Stimulated activated naive CD8-positive, alpha-beta T cell treated with anti-CD3 and anti-CD28 coated beads, Interleukin-15, Interleukin-2, amounts not matched to agents 100 ng/mL and 50 ng/mL, for 24 hours (primary cell): ENCODE results near the gene KRT31.
"Not testable (repeated sequence)": the region's sequence is repeated elsewhere in the genome, so short reads cannot be mapped to it uniquely, and the experiment has no call there.

Experiments
- H3K27ac Mint-ChIP-seq: one replicate; pipeline ENCODE4 v1.8.0; 2021; ENCODE audit warnings: mild to moderate bottlenecking, mixed read lengths
- H3K27me3 Mint-ChIP-seq: one replicate; pipeline ENCODE4 v1.8.0; 2021; ENCODE audit warnings: mixed read lengths
- H3K36me3 Mint-ChIP-seq: one replicate; pipeline ENCODE4 v1.8.0; 2021; ENCODE audit warnings: low read depth, mixed read lengths
- H3K4me1 Mint-ChIP-seq: one replicate; pipeline ENCODE4 v1.8.0; 2021; ENCODE audit warnings: low read depth, mixed read lengths
- H3K4me3 Mint-ChIP-seq: one replicate; pipeline ENCODE4 v1.8.0; 2021; ENCODE audit warnings: mild to moderate bottlenecking, mixed read lengths
- H3K9me3 Mint-ChIP-seq: one replicate; pipeline ENCODE4 v1.8.0; 2021; ENCODE audit warnings: mixed read lengths

KRT31 gene

DNA sequence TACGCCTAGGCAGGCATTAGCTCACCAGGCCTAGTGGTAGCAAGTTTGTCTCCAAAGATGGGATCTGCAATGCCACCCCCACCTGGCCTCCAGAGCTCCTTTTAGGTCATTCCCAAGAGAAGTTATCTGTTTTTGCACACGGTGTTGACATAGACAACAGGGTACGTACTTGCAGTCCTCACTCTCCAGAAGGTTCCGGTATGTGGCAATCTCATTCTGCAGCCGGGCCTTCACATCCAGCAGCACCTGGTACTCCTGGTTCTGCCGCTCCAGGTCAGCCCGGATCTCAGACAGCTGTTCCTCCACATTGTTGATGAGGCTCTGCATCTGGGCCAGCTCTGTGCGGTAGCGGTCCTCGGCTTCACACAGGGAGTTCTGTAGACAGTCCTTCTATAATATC is 9.8 kb upstream of the KRT31 start:
- Mint-ChIP-seq H3K36me3 (no peaks in the 10 kb centered on the region), H3K9me3 (no peaks in the 10 kb centered on the region), H3K27me3 (no peaks in the 10 kb centered on the region), H3K4me3 (no peak overlapping the region), H3K27ac (no peak overlapping the region), H3K4me1 (peaks cover 34% of the 10 kb centered on the region)

DNA sequence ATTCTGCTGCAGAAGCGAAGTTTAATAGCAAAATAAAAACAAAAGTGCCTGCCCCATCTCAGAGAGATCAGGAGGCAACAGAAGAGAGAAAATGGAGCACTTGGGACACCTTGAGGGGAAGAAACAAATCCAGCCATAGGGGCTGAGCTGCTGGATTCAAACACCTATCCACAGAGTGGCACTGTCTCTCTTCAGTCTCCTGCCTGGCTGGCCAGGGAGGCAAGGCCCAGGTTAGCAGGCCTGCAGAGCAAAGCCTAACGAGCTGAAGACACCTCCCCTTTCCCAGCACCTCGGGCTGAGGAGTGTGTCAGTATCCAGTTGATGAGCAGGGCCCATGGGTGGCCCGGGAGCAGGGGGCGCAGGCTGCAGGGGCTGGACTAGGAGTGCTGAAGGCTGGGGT is 8.8 kb upstream of the KRT31 start:
- no peaks in the 10 kb centered on the region for H3K36me3 Mint-ChIP-seq
- no peak overlapping the region for H3K27ac Mint-ChIP-seq
- peaks cover 38% of the 10 kb centered on the region for H3K4me1 Mint-ChIP-seq
- no peaks in the 10 kb centered on the region for H3K9me3 Mint-ChIP-seq
- H3K27me3 Mint-ChIP-seq = peaks cover under 1% of the 10 kb centered on the region
- H3K4me3 Mint-ChIP-seq = no peak overlapping the region

DNA sequence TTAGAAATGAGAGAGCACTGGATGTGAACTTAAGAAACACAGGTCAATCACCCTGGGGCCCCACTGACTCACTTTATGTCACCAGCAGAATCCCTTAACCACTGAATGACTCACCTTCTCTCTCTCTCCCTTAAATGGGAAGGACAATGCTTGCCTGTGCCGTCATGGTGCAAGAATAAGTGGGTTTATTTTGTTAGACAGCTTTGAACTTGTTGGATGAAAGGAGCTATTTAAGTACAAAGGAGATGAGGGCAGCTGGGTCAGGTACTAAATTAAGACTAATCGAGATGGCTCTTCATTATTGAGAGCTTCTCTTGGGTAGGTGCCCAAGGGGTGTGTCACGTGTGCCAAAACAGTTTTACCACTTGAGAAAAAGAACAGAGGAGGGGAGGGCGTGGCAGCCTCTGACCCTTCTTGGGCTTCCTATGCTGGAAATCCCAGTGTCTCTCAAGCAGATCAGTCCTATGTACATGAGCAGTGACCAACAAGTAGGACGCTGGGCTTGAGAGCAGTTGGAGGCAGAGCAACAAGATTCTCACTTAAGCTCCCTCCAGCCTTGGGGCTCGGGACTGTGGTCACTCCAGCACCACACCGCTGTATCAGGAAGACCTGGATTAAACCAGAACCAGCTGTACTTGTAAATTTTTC is 6.7 kb upstream of the KRT31 start:
- peak overlapping the region; percentile 86 for H3K27ac Mint-ChIP-seq
- peak overlapping the region; percentile 46 for H3K4me3 Mint-ChIP-seq

DNA sequence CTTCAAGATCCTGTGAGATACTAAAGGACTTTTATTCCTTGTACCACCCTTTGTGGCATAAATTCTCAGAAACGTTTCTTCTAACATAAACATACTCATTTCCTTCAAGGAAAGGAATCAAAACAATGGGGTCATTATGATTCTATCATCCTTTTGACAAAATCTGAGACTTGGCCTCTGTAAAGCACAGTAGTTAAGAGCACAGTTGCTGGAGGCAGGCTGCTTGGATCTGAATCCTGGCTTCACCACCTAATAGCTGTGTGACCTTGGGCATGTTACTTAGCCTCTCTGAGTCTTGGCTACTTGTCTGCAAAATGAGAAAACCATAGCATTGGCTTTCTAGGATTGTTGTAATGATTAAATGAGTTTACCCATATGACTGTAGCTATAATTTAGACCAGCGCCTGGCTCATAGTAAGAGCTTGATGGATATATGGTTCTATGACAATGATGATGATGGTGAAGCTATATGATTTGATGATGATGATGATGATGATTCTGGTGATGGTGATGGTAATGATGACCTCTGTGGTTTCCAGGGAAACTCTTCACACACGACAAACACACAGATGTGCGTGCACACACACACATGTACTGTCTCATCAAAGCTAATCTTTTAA is 6.1 kb upstream of the KRT31 start:
- peaks cover 4% of the 10 kb centered on the region for H3K36me3 Mint-ChIP-seq
- H3K4me1 Mint-ChIP-seq = peaks cover 33% of the 10 kb centered on the region
- H3K27ac Mint-ChIP-seq = peak overlapping the region; percentile 86
- H3K4me3 Mint-ChIP-seq = peak overlapping the region; percentile 38
- H3K9me3 Mint-ChIP-seq = no peaks in the 10 kb centered on the region
- H3K27me3 Mint-ChIP-seq = peaks cover 11% of the 10 kb centered on the region

More for the DNA sequence above, 6.7 kb upstream of the KRT31 start:
- Mint-ChIP-seq H3K27me3 (peaks cover 11% of the 10 kb centered on the region), H3K9me3 (no peaks in the 10 kb centered on the region), H3K36me3 (peaks cover 4% of the 10 kb centered on the region), H3K4me1 (peaks cover 36% of the 10 kb centered on the region)

DNA sequence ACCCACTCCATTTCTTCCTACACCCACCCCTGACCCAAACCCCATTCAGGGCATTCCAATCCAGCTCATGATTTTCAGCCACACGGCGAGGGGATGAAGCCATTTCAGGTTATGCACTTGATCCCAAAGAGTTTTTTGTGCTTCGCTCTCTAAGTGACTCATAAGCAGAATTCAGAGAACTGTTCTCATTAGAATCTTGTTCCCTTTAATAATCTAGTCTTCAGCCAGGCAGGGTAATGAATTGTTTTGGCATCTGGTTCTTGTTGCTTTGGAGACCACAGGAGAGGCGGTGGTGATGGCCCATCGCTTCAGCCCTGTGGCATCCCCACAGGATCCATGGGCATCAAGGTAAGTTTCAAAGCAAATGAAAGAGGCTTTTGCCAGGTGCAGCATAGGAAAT is 4.8 kb upstream of the KRT31 start:
- Mint-ChIP-seq H3K4me3 (no peak overlapping the region), H3K9me3 (no peaks in the 10 kb centered on the region), H3K27ac (peak overlapping the region; percentile 83), H3K36me3 (peaks cover 4% of the 10 kb centered on the region), H3K4me1 (peaks cover 33% of the 10 kb centered on the region), H3K27me3 (peaks cover 11% of the 10 kb centered on the region)

DNA sequence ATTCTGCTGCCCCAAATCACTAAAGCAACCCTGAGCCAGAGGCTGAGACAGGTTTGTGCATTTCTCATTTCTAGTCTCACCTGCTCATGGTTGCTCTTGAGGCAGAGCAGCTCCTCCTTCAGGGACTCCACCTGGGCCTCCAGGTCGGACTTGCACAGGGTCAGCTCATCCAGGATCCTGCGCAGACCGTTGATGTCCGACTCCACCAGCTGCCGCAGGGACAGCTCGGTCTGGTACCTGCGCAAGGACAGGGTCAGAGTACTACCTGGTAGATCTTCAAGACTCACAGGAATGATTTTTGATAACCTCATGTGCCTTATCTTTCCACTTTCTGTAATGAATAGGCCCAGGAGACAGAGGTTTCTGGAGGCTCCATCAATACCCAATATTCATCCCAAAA is 1.1 kb downstream of the KRT31 start:
- H3K4me1 Mint-ChIP-seq = no peaks in the 10 kb centered on the region
- no peak overlapping the region for H3K27ac Mint-ChIP-seq
- peaks cover 11% of the 10 kb centered on the region for H3K27me3 Mint-ChIP-seq
- H3K9me3 Mint-ChIP-seq = no peaks in the 10 kb centered on the region
- no peak overlapping the region for H3K4me3 Mint-ChIP-seq
- peaks cover 4% of the 10 kb centered on the region for H3K36me3 Mint-ChIP-seq

DNA sequence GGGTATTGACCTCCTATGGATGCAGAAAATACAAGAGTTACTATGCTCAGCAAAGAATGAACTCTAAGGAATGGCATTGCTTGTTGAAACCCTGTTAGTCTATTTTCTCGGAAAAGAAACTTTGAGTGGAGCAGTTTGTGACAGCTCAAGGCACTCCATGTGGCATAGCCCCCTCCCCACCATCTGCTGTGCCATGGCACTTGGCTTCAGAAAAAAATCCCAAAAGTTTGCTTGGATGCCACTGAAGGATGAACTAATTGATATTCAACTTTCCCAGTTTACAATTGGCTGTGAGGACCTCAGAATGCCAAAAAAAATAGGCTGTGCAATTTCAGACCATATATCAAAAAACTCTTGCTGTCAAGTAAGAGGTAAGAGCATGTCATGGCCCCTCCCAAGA is 1.8 kb downstream of the KRT31 start:
- peaks cover 4% of the 10 kb centered on the region for H3K36me3 Mint-ChIP-seq
- no peaks in the 10 kb centered on the region for H3K4me1 Mint-ChIP-seq
- H3K4me3 Mint-ChIP-seq = no peak overlapping the region
- no peak overlapping the region for H3K27ac Mint-ChIP-seq
- no peaks in the 10 kb centered on the region for H3K9me3 Mint-ChIP-seq
- H3K27me3 Mint-ChIP-seq = peaks cover 7% of the 10 kb centered on the region

DNA sequence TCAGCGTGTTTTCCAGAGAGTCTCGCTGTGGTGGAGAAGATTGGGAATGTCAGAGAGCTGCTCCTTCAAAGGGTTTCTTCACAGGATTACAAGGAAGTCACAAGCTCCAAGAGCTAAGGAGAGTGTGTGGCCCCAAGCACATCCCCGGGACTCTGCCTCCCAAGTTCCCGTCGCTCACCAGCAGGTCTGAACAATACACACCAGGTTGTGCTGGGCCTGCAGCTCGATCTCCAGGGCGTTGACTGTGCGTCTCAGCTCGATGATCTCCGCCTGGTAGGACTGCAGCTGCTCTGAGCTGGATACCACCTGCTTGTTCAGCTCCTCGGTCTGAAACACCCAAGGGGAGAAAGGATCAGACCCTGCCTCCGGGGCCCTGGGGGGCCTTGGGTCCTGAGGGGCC is 2.4 kb downstream of the KRT31 start:
- not testable (repeated sequence) for H3K27ac Mint-ChIP-seq, H3K27me3 Mint-ChIP-seq

DNA sequence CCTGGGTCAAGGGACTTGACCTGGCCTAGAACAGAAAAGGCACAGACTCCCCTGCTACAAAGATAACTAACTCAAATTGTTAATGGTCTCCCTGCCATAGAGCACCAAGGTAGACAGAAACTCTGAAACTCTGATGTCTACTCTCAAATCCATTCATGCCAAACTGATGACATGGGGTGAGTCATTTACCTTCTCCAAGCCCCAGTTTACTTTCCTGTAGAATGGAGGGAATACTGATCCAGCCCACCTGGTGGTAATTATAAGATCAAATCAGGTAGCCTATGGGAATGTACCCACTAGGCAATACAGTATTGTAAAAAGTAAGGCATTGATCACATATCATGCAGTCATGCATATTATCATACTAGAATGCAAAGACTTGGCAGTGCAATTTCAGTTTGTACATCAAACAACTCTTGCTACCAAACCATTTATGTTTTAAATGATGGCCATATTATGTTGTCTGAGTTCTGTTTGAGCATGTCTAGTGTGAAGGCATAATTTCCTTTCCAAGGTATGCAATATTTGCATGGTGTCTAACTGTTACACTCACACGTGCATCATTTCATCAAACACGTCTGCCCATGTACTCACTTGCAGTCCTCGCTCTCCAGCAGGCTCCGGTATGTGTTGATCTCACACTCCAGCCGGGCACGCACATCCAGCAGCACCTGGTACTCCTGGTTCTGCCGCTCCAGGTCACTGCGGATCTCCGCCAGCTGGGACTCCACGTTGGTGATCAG is 3.0 kb downstream of the KRT31 start:
- no peak overlapping the region for H3K27ac Mint-ChIP-seq
- H3K27me3 Mint-ChIP-seq = peaks cover 4% of the 10 kb centered on the region
- no peak overlapping the region for H3K4me3 Mint-ChIP-seq

More for the DNA sequence above, 2.4 kb downstream of the KRT31 start:
- not testable (repeated sequence) for H3K4me1 Mint-ChIP-seq, H3K36me3 Mint-ChIP-seq, H3K4me3 Mint-ChIP-seq, H3K9me3 Mint-ChIP-seq

DNA sequence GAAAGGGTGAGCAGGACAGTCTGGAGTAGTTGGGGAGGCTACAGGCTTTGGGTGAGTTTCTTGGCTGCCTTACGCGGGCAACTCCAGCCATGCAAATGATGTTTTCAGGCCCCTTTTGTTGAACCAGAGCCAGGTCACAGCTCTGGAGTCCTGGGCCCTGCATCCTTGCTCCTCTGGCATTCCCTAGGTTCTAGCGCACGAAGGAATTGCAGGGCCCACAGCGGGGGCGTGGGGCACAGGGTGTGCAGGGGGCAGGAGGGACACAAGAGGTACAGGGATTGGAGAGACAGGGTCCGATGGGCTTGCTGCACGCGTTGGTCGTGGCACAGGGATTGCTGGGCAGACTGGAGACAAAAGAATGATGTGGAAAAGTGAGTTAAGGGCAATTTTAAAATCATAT is 3.6 kb downstream of the KRT31 start:
- Mint-ChIP-seq H3K27ac (no peak overlapping the region), H3K36me3 (no peaks in the 10 kb centered on the region), H3K27me3 (peaks cover 8% of the 10 kb centered on the region), H3K9me3 (no peaks in the 10 kb centered on the region), H3K4me3 (no peak overlapping the region), H3K4me1 (no peaks in the 10 kb centered on the region)

More for the DNA sequence above, 3.0 kb downstream of the KRT31 start:
- no peaks in the 10 kb centered on the region for H3K36me3 Mint-ChIP-seq
- H3K9me3 Mint-ChIP-seq = no peaks in the 10 kb centered on the region
- no peaks in the 10 kb centered on the region for H3K4me1 Mint-ChIP-seq

DNA sequence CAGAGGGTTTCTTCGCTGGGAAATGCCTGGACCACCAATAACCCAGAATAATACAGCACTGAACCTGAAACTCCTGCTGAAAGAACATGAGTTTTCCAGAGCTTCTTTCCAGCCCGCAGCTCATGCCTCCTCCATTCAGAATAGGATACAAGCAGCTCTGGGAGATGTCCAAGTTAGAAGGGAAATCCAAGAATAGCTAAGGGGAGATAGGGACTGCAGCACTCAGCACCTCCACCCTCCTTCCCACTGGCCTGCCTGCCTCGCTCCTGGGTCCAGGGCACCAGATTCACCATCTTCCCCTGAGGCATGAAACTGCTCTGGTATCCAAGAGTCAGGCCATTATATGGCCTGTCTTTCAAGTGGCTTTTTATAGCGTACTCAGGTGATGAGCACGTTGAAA is 4.1 kb downstream of the KRT31 start:
- no peaks in the 10 kb centered on the region for H3K4me1 Mint-ChIP-seq
- peaks cover 8% of the 10 kb centered on the region for H3K27me3 Mint-ChIP-seq
- H3K36me3 Mint-ChIP-seq = no peaks in the 10 kb centered on the region

DNA sequence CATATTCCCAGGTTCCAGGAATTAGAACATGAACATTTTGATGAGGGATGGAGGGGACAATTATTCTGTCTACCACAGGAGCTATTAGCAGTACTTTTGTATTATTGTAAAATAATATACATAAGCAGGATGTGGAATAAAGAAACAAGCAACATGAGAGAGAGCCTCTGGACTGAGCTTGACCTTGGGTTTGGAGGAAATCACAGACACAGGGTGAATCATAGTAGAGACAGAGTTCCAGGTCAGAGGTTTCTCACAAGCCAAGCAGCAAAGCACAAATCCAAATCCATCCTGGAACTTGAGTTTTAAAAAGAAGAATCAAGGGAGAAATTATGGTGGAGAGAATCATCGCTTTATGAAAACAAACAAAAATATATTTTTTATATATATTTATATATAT is 5.1 kb downstream of the KRT31 start:
- Mint-ChIP-seq H3K36me3 (no peaks in the 10 kb centered on the region), H3K4me3 (no peak overlapping the region), H3K4me1 (no peaks in the 10 kb centered on the region), H3K27me3 (peaks cover 8% of the 10 kb centered on the region), H3K9me3 (no peaks in the 10 kb centered on the region), H3K27ac (no peak overlapping the region)

More for the DNA sequence above, 4.1 kb downstream of the KRT31 start:
- H3K27ac Mint-ChIP-seq = no peak overlapping the region
- no peaks in the 10 kb centered on the region for H3K9me3 Mint-ChIP-seq
- no peak overlapping the region for H3K4me3 Mint-ChIP-seq

DNA sequence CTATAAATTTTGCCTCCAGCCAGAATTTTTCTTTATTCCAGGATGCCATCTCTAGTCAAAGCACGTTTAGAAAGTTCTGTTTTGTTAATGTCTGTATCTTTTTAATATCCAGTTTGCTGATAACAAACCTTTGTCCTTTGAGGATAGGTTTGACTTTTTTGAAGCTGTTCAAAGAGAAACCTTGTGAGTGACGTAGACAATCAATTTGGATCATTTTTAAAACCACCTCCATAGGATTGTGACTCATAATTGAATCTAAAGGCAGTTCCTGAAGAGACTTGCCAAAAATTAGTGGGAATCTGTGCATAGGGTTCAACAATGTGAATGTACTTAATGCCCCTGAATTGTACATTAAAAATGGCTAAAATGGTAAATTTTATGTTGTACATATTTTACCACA is 5.9 kb downstream of the KRT31 start:
- H3K4me3 Mint-ChIP-seq = no peak overlapping the region
- peaks cover 3% of the 10 kb centered on the region for H3K9me3 Mint-ChIP-seq
- no peak overlapping the region for H3K27ac Mint-ChIP-seq
- no peaks in the 10 kb centered on the region for H3K4me1 Mint-ChIP-seq
- peaks cover 3% of the 10 kb centered on the region for H3K36me3 Mint-ChIP-seq
- H3K27me3 Mint-ChIP-seq = peaks cover 8% of the 10 kb centered on the region

DNA sequence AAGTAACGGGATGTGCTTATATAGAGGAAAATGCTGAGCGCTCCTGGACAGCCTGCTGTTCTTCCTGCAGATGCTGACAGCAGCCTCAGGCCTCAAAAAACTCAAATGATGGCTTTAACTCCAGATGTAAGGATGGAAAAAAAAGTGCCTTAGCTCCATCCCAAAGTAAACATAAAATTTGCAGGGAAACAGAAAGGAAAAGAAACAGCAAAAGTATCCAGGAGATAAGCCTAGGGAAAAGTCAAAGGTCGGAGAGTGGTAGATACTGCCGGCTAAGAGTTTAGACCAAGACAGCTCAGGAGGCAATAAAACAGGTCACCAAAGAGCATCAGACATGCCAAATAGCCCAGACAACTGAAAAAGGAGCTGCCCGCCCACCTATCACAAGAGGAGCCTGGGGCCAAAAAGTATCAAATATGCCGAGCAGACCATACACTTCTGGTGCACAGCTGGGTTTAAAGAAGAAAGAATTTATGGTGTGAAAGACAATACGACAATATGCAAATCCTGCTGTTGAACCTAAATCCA is 6.9 kb downstream of the KRT31 start:
- H3K4me3 Mint-ChIP-seq = no peak overlapping the region
- peaks cover 8% of the 10 kb centered on the region for H3K27me3 Mint-ChIP-seq
- H3K4me1 Mint-ChIP-seq = no peaks in the 10 kb centered on the region
- no peak overlapping the region for H3K27ac Mint-ChIP-seq
- H3K9me3 Mint-ChIP-seq = peaks cover 7% of the 10 kb centered on the region
- H3K36me3 Mint-ChIP-seq = peaks cover 7% of the 10 kb centered on the region

DNA sequence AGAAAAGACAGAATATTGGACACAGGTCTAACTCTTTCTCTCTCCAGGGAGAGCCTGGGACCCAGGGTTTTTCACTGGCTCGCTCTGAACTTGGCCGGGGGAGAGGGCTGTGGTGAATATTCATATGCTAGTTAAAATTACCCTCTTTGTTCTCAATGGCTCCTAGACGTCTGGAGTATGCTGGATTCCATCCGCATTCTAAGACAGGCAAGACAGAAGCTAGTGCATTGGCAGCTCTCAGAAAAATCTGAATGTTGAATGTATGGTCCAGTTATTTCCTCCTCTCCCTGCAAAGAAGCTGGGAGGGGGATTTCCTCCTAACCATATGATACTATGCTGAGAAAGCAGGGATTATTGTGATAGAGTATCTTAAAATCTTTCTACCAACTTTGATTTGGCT is 9.7 kb downstream of the KRT31 start:
- Mint-ChIP-seq H3K27ac (no peak overlapping the region), H3K9me3 (peaks cover 7% of the 10 kb centered on the region), H3K4me1 (no peaks in the 10 kb centered on the region), H3K4me3 (no peak overlapping the region), H3K27me3 (peaks cover 8% of the 10 kb centered on the region), H3K36me3 (peaks cover 7% of the 10 kb centered on the region)
